AG04450 (cell line): ENCODE results near the gene WDR5. TPM values are rescaled to one million over a fixed set of nuclear protein-coding genes. Genes with fewer than 3 reads are reported as not detected.

ENCODE experiments used
- CTCF ChIA-PET: fragments of 300-600, 350-600 bp; formaldehyde crosslinking; extraction: SDS; loops from one replicate; lab custom pipeline; 2022; ENCODE audit warnings: antibody characterized with exemption, inconsistent platforms; lab: Charles Lee
- POLR2A ChIA-PET: fragments of 350-600 bp; formaldehyde crosslinking; extraction: SDS; loops from one replicate; lab custom pipeline; 2021; ENCODE audit warnings: antibody characterized with exemption, inconsistent platforms; lab: Yijun Ruan, JAX
- DNase-seq: peaks from one replicate; pipeline ENCODE4 v3.0.0-alpha.2; 2011; ENCODE audit warnings: low read depth, low spot score
- H3K27ac ChIP-seq: one replicate; pipeline ENCODE4 v1.5.1; 2012; ENCODE audit warnings: low read depth, low read length, control low read depth
- H3K27me3 ChIP-seq: one replicate; pipeline ENCODE4 v1.6.0; 2012; ENCODE audit warnings: low read length; ENCODE audit not compliant: control insufficient read depth, insufficient read depth
- H3K4me3 ChIP-seq: 2 replicates; pipeline ENCODE4 v1.5.1; 2011; ENCODE audit warnings: mild to moderate bottlenecking, low read depth, low read length, control low read depth
- H3K9me3 ChIP-seq: 2 replicates; pipeline ENCODE4 v1.5.1; 2012; ENCODE audit warnings: low read length; ENCODE audit not compliant: control insufficient read depth, insufficient read depth
- polyA plus RNA-seq: library from polyadenylated mRNA; depleted of rRNA; stranded (reverse); fragments of >200 nt; gene quantifications from 2 replicates; pipeline ENCODE4 v1.2.3, GENCODE V29; 2011
- TF ChIP-seq, protein P1 (sequence below): IDR thresholded peaks from 2 replicates; pipeline ENCODE4 v1.5.1; 2011; ENCODE audit warnings: low read depth, low read length, control low read depth, inconsistent platforms

WDR5 gene
- polyA plus RNA-seq, 1 experiment, result 22.3 TPM

DNA sequence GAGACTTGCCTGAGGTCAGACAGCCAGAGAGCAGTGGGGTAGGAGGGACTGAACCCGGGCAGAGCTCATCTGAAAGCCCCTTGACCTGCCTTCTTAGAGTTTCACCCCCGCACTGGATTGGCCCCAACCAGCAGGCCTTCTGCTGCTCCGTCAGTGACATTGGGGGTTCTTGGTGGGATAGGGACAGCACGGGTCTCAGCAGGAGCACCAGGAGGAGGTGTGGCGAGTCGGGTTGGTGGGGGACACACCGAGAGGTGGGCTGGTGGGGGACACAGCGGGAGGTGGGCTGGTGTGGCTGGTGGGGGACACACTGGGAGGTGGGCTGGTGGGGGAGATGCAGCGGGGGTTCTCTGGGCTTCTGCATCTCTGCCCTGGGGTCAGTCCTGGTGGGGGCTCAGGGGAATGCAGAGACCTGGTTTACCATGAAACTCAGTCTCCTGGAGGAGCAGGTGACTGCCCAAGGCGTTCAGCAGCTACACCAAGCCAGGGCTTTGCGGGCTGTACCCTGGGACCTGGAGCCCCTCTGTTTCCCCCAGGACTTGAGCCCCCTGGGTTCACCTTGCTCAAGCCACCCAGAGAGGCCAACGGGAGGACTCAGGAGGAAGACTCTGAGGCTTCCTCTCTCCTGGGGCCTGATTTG, 56.5 kb downstream of the WDR5 start:
- ChIA-PET POLR2A (no interaction called here), CTCF (interaction anchor here (0.6 kb wide), 1 partner anchor 1285 kb away, joined by 3 read pairs; no protein-coding TSS in a partner anchor)
- Histone ChIP-seq H3K27ac (no peak overlapping the region), H3K9me3 (no peaks in the 10 kb centered on the region; the same call in 1 of the 2 replicates), H3K27me3 (peaks cover 33% of the 10 kb centered on the region), H3K4me3 (no peak overlapping the region)
- TF ChIP-seq, protein P1, sequence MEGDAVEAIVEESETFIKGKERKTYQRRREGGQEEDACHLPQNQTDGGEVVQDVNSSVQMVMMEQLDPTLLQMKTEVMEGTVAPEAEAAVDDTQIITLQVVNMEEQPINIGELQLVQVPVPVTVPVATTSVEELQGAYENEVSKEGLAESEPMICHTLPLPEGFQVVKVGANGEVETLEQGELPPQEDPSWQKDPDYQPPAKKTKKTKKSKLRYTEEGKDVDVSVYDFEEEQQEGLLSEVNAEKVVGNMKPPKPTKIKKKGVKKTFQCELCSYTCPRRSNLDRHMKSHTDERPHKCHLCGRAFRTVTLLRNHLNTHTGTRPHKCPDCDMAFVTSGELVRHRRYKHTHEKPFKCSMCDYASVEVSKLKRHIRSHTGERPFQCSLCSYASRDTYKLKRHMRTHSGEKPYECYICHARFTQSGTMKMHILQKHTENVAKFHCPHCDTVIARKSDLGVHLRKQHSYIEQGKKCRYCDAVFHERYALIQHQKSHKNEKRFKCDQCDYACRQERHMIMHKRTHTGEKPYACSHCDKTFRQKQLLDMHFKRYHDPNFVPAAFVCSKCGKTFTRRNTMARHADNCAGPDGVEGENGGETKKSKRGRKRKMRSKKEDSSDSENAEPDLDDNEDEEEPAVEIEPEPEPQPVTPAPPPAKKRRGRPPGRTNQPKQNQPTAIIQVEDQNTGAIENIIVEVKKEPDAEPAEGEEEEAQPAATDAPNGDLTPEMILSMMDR, result no peak
- no peak for DNase-seq

DNA sequence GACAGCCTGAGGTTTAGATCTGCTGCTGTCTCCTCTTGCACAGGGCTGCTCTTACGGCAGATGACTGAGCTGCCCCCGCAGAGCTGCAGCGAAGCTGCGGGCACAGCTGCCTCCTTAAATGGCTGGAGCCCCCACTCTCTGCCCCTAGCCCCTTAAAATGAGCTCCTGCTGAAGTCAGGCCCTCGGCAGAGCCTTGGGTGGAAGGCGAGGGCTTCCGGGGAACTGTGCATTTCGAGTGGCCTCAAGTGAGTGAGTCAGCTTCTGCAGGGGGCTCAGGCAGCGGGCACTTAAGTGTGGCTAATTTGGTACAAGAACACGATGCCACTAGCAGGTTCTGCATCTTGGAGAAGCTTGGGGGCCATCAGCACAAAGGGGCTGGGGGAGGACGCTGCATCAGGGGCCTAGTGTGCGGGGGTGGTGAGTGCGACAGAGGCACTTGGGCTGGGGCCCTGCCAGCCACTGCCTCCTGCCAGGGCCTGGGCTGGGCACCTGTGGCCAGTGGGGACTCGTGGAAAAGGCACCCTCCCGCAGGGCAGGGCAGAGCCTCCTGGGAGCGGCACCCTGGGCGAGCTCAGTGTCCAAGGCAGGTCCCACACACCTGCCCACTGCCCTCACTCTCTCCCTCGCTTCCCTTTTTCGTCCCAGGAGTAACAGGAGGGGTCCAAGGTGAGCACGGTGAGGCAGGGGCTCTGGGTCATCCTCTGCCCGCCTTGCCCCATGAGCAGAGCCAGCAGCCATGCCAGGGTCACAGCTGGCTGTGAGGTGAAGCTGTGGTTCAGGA, 57.3 kb downstream of the WDR5 start:
- Histone ChIP-seq H3K27me3 (peaks cover 27% of the 10 kb centered on the region), H3K27ac (no peak overlapping the region), H3K4me3 (no peak overlapping the region), H3K9me3 (no peaks in the 10 kb centered on the region; the same call in 1 of the 2 replicates)
- POLR2A ChIA-PET, result no interaction called here
- CTCF ChIA-PET, result no interaction called here
- TF ChIP-seq, protein P1, result no peak
- DNase-seq, result no peak

DNA sequence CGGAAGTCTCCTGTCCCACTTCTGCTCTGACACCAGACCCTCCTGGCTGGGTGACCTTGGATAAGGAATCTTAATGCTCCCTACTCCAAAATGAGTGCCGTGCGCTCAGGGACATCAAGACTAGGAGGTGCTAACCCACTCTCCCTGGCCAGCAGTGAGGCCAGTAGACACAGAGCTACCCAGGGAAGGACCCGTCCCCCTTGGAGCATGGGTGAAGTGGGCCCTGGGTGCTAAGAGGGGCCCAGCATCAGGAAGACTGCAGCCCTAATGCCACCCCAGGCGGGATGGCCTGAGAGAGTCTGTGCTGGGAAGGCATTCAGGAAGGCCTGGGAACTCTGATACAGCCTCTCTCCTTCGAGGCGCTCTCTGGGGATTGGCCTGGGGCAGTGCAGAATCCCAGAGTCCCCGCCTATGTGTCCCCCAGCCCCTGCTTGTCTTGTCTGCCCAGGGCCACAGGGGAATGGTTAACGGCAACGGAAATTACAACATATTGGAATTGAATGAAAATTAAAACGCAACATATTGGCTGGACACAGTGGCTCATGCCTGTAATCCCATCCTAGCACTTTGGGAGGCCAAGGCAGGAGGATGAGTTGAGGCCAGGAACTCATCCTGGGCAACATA, 58.1 kb downstream of the WDR5 start:
- TF ChIP-seq, protein P1, result no peak
- CTCF ChIA-PET, result no interaction called here
- POLR2A ChIA-PET, result no interaction called here
- no peaks in the 10 kb centered on the region; the same call in 1 of the 2 replicates for H3K9me3 ChIP-seq
- H3K4me3 ChIP-seq, result no peak overlapping the region
- H3K27ac ChIP-seq, result no peak overlapping the region
- DNase-seq, result no peak
- peaks cover 22% of the 10 kb centered on the region for H3K27me3 ChIP-seq

- Histone ChIP-seq H3K4me3 (no peak overlapping the region), H3K9me3 (no peaks in the 10 kb centered on the region; the same call in 1 of the 2 replicates), H3K27me3 (peaks cover 14% of the 10 kb centered on the region), H3K27ac (no peak overlapping the region)
- ChIA-PET CTCF (interaction anchor here (0.7 to 0.9 kb wide), 2 partner anchors 20 to 836 kb away, joined by 3 read pairs; no protein-coding TSS in a partner anchor), POLR2A (interaction anchor here (0.7 kb wide), 1 partner anchor 129 kb away, joined by 4 read pairs; no protein-coding TSS in a partner anchor)
- TF ChIP-seq, protein P1, result no peak
- no peak for DNase-seq
Measured at GRCh38 chr9:134195558-134195957, 59.7 kb downstream of the WDR5 start.
